GM18909 (cell line): ENCODE data around the gene FNDC8.
A peak's percentile ranks its signal among the peaks of the same experiment; 100 is the strongest.
"Not testable (repeated sequence)": the region's sequence is repeated elsewhere in the genome, so short reads cannot be mapped to it uniquely, and the experiment has no call there.

Experiments used
- ATAC-seq: cut with Tn5 transposase; IDR thresholded peaks from one replicate; pipeline ENCODE4 v1.9.1; 2021; ENCODE audit warnings: mild to moderate bottlenecking; ENCODE audit not compliant: unreplicated experiment, poor library complexity

The FNDC8 gene

GRCh38 chr17:35141681-35142466, 20.5 kb downstream of the FNDC8 start, which contains the start of gene NLE1:
TSS of gene NLE1 (minus strand) at chr17:35142303. CDS start at chr17:35142275, 28 bp downstream.
- ATAC-seq: peak; percentile 83

DNA sequence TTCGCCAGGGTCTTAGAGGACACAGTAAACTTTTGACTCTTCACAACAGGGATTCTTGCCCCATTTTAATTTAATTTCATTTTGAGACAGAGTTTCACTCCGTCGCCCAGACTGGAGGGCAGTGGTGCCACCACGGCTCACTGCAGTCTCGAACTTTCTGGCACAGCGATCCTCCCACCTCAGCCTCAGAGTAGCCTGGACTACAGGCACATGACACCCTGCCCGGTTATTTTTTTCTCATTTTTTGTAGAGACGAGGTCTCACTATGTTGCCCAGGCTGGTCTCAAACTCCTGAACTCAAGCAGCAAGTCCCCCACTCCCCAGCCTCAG, 21.0 kb downstream of the FNDC8 start:
- no peak for ATAC-seq

- no peak for ATAC-seq
These were observed 23.4 kb downstream of the FNDC8 start for GRCh38 chr17:35144840-35145239.

DNA sequence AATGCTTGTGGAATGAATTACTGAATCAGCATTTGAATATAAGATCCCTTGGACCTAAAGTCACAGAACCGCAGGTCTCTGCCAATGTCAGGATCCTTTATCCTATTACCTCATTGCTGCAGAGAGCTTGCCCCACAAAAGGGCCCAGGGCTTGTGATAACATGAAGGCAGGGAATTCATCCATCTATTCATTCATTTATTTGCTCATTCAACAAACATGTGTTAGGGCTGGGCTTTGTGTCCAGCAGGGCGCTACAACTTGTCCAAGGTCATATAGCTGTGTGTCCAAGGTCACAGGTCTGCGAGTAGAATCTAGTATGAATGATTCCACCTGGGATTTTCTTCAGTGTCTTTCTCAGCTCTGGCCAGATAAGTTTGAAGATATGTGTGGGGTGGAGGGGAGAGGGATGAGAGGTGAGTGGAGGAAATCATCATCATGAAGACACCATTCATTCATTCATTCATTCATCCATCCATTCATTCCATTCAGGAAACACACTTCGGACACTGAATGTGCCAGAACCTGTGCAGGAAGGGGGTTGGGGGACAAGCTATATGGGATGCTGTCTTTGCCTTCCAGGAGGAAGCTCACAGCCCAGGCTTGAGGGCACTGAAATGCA, 24.9 kb downstream of the FNDC8 start:
- ATAC-seq: no peak

DNA sequence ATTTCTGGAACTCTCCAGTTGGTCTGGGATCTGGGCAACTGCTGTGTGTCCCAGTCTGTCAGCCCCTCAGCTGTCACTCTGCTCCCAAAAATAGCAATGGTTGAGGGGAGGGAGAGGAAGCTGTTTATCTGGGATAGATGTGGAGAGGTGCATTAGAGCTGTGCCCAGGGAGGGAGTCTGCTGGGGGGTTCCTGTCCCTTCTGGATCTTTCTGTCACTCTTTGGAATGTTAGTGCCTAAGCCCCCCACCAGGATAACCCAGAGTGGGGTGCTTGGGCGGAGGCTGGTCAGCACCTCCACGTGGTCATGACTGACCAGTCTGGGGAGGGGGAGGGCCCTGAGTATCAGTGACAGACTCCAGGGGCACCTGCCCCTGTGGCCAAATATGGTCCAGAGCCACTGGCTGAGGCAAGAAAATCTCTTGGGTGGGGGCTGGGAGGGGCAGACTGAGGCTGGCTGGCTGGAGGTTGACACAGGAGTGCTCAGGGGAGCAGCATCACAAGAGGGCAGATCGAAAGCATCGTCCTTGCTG, 26.0 kb downstream of the FNDC8 start, which contains the start of gene UNC45B:
Gene UNC45B (plus strand): TSS at position 443 of the 531 bp plus-strand sequence. CDS start 447 bp downstream, outside the sequence.
- no peak for ATAC-seq

DNA sequence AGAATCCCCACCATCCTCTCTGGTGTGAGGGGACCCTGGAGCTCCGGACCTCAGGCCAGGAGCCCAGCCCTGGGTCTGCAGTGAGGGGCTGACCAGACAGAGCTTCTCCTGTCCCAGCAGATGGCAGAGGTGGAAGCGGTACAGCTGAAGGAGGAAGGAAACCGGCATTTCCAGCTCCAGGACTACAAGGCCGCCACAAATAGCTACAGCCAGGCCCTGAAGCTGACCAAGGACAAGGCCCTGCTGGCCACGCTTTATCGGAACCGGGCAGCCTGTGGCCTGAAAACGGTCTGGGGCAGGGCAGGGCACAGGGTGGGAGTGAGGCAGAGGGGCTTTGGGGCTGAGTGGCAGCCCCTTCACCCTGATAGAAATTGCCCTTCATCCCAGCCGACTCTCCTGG, 26.7 kb downstream of the FNDC8 start:
- no peak for ATAC-seq

DNA sequence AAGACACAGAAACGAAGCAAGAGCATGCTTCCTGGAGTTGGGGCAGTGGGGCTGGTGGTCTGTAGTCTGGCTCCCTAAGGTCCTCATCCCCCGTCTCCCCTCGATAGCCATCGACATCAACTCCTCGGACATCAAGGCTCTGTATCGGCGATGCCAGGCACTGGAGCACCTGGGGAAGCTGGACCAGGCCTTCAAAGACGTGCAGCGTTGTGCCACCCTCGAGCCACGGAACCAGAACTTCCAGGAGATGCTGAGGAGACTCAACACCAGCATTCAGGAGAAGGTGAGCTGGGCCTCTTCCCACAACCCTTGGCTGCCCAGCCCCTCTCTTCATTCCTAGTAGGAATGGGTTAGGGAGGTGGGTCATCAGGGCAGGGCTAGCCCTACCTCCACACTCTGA, 28.5 kb downstream of the FNDC8 start:
- no peak for ATAC-seq

DNA sequence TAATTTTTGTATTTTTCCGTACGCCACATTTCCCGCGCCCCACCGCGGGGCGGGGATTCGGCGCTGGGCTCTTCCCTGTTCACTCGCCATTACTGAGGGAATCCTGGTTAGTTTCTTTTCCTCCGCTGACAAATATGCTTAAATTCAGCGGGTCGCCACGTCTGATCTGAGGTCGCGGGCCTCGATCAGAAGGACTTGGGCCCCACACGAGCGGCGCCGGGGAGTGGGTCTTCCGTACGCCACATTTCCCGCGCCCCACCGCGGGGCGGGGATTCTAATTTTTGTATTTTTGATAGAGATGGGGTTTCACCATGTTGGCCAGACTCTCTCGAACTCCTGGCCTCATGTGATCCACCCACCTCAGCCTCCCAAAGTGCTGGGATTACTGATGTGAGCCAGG, 29.7 kb downstream of the FNDC8 start:
- not testable (repeated sequence) for ATAC-seq

GRCh38 chr17:35152421-35153140, 31.2 kb downstream of the FNDC8 start:
- no peak for ATAC-seq

DNA sequence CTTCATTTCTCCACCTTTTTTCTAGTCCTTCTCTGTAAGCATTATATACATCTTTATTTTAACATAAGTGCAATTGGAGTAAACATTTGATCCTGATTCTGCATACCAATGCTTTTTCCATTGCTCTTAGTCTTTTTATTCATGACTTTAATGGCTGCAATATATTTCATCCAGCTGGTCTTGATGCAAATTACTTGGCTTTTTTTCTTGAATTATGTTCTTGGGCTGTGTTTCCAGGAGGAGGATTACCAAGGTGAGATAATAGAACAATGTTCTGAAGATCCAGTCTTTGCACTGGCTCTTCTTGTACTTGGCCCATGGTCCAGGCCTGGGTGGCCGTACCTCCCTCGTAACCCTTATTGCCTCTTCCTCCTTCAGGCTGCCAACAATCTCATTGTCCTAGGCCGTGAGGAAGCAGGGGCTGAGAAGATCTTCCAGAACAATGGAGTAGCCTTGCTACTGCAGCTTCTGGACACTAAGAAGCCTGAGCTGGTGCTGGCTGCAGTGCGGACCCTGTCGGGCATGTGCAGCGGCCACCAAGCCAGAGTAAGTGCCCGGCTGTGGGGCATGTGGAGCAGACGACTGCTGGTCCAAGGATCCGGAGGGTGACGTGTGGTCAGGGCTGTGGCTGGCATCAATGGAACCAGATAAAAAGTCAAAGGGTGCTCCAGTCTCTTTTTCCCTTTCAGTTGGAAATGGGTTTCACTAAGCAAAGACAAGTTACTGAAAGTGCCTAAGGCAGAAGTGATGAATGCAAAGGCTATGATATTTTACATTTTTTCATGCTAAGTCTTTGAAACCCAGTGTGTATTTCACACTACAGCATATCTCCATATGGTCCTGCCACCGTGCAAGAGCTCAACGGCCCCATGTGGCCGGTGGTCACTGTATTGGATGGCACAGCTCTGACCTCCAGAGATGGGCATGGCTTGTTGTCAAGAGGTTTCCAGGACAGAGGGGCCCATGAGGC, 33.1 kb downstream of the FNDC8 start:
- no peak for ATAC-seq

GRCh38 chr17:35155246-35155645, 33.8 kb downstream of the FNDC8 start:
- no peak for ATAC-seq

DNA sequence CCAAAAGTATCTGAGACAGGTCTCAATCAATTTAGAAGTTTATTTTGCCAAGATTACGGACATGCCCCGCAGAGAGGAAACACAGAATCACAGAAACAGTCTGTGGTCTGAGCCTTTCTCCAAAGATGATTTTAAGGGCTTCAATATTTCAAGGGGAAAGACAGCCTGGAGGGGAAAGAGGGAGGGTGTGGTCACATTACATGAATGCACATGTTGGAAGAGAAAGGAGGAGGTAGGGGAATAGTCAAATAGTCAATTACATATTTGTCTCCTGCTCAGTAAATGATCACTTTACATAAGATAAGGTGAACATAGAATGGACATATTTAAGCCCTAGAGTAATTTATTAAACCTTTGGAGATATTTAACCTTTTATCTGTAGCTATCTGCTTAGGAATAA, 38.5 kb downstream of the FNDC8 start:
- no peak for ATAC-seq

GRCh38 chr17:35160354-35161201, 39.2 kb downstream of the FNDC8 start:
- no peak for ATAC-seq

GRCh38 chr17:35161281-35161761, 39.9 kb downstream of the FNDC8 start:
- ATAC-seq: no peak

GRCh38 chr17:35162755-35163154, 41.3 kb downstream of the FNDC8 start:
- ATAC-seq: no peak

DNA sequence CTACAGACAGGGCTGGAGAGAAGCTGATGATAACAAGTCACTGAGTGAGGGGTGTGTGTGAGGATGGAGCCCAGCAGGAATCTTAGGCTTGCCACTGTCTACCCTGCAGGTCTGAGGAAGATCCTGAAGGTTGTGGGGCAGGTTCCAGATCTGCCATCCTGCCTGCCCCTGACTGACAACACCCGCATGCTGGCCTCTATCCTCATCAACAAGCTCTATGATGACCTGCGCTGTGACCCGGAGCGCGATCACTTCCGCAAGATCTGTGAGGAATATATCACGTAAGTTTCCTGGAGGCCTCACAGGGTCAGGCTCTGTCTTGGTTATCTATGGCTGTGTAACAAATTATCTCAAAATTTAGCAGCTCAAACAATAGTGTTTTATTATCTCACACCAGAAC, 42.5 kb downstream of the FNDC8 start:
- ATAC-seq: no peak

DNA sequence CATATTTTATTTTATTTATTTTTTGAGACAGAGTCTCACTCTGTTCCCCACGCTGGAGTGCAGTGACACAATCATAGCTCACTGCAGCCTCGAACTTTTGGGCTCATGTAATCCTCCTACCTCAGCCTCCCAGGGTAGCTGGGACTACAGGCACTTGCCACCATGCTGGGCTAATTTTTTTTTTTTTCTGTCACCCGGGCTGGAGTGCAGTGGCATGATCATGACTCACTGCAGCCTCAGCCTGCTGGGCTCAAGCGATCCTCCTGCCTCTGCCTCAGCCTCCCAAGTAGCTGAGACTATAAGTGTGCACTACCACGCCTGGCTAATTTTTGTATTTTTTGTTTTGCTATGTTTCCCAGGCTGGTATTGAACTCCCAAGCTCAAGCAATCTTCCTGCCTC, 43.3 kb downstream of the FNDC8 start:
- no peak for ATAC-seq

DNA sequence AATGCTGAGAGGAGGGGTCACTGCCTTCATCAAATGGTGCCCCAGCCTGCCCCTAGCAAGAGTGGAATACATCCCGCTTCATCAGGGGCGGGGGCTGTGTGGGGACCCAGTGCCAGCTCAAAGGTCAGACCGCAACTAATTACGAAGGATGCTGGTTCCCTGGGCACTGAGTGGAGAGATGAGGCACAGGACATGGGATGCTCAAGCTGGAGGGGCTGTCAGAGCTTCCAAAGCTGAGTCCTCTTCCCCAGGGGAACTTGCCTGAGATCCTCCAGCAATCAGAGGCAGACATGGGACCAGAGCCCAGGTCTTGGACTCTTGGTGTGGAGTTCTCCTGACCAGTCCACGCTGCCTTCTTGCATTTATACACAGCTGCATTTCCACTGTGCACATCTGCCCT, 45.1 kb downstream of the FNDC8 start:
- ATAC-seq: no peak

GRCh38 chr17:35167046-35167445, 45.6 kb downstream of the FNDC8 start:
- ATAC-seq: no peak
